ENCODE measurements around the gene TEX48.

GRCh38 chr9:114669961-114670360 lies 12.0 kb downstream of the TEX48 start:
- TF ChIP-seq SP1 (IDR thresholded peaks at IDR 0.05) (no peak), NFRKB (IDR thresholded peaks at IDR 0.05) (no peak), HDGF (IDR thresholded peaks at IDR 0.05; ENCODE audit: borderline replicate concordance) (no peak), FOXM1 (IDR thresholded peaks at IDR 0.05; ENCODE audit: borderline replicate concordance) (no peak), ARNT (IDR thresholded peaks at IDR 0.05) (no peak)

Measured in HEK293T (cell line).